Measurements from ENCODE around the gene MYL6B.

The MYL6B gene

GRCh38 chr12:56165369-56165768 is 13.0 kb downstream of the MYL6B start:
- Histone ChIP-seq H3K36me3 (ENCODE audit: insufficient read depth, low read length) (peaks cover 86% of the 10 kb centered on the region; the same call in 1 of the 2 replicates), H3F3A (ENCODE audit: low read depth) (no peaks in the 10 kb centered on the region)
- TF ChIP-seq EZH2phosphoT487 (IDR thresholded peaks at IDR 0.05; ENCODE audit: borderline replicate concordance) (no peak), CTCF (conservative IDR thresholded peaks at IDR 0.05; ENCODE audit: low read length) (no peak)

GRCh38 chr12:56169229-56169759 is 16.9 kb downstream of the MYL6B start:
- H3K4me1 ChIP-seq (ENCODE audit: insufficient read depth, low read length, poor library complexity, severe bottlenecking): no peaks in the 10 kb centered on the region

More at GRCh38 chr12:56165369-56165768, 13.0 kb downstream of the MYL6B start:
- Histone ChIP-seq H3K27me3 (ENCODE audit: insufficient read depth, low read length, poor library complexity, severe bottlenecking) (no peaks in the 10 kb centered on the region), H3K4me1 (ENCODE audit: insufficient read depth, low read length, poor library complexity, severe bottlenecking) (peaks cover 9% of the 10 kb centered on the region), H3K4me2 (ENCODE audit: low read depth, low read length, poor library complexity, severe bottlenecking) (no peak overlapping the region), H3K4me3 (ENCODE audit: low read length, poor library complexity, severe bottlenecking) (no peak overlapping the region), H3K9ac (ENCODE audit: low read depth, low read length, poor library complexity, severe bottlenecking) (no peak overlapping the region), H2AFZ (ENCODE audit: low read length) (no peak overlapping the region), H3K79me2 (ENCODE audit: insufficient read depth, low read length) (peaks cover 18% of the 10 kb centered on the region; the same call in 1 of the 2 replicates), H4K20me1 (ENCODE audit: insufficient read depth, low read length, poor library complexity, severe bottlenecking) (peaks cover 24% of the 10 kb centered on the region), H3K9me2 (replicated peaks; ENCODE audit: low read depth, low read length) (no peaks in the 10 kb centered on the region), H3K9me3 (ENCODE audit: insufficient read depth, low read depth, low read length) (no peaks in the 10 kb centered on the region)

GRCh38 chr12:56172839-56173238 is 20.5 kb downstream of the MYL6B start:
- Histone ChIP-seq H3K9me3 (ENCODE audit: insufficient read depth, low read depth, low read length) (no peaks in the 10 kb centered on the region), H3K9ac (ENCODE audit: low read depth, low read length, poor library complexity, severe bottlenecking) (no peak overlapping the region)

More at GRCh38 chr12:56169229-56169759, 16.9 kb downstream of the MYL6B start:
- no peak overlapping the region for H3K9ac ChIP-seq (ENCODE audit: low read depth, low read length, poor library complexity, severe bottlenecking)
- TF ChIP-seq CTCF (conservative IDR thresholded peaks at IDR 0.05; ENCODE audit: low read length): no peak
- no peak for TF ChIP-seq EZH2phosphoT487 (IDR thresholded peaks at IDR 0.05; ENCODE audit: borderline replicate concordance)
- H3K4me3 ChIP-seq (ENCODE audit: low read length, poor library complexity, severe bottlenecking): no peak overlapping the region
- H3F3A ChIP-seq (ENCODE audit: low read depth): no peaks in the 10 kb centered on the region
- no peaks in the 10 kb centered on the region for H3K79me2 ChIP-seq (ENCODE audit: insufficient read depth, low read length)
- H3K36me3 ChIP-seq (ENCODE audit: insufficient read depth, low read length): peaks cover 83% of the 10 kb centered on the region; the same call in 1 of the 2 replicates
- no peaks in the 10 kb centered on the region for H3K9me3 ChIP-seq (ENCODE audit: insufficient read depth, low read depth, low read length)
- no peak overlapping the region for H3K4me2 ChIP-seq (ENCODE audit: low read depth, low read length, poor library complexity, severe bottlenecking)
- H3K9me2 ChIP-seq (replicated peaks; ENCODE audit: low read depth, low read length): no peaks in the 10 kb centered on the region
- no peak overlapping the region for H2AFZ ChIP-seq (ENCODE audit: low read length)
- H3K27me3 ChIP-seq (ENCODE audit: insufficient read depth, low read length, poor library complexity, severe bottlenecking): no peaks in the 10 kb centered on the region
- H4K20me1 ChIP-seq (ENCODE audit: insufficient read depth, low read length, poor library complexity, severe bottlenecking): no peaks in the 10 kb centered on the region

More at GRCh38 chr12:56172839-56173238, 20.5 kb downstream of the MYL6B start:
- Histone ChIP-seq H3F3A (ENCODE audit: low read depth) (no peaks in the 10 kb centered on the region), H3K9me2 (replicated peaks; ENCODE audit: low read depth, low read length) (no peaks in the 10 kb centered on the region), H3K79me2 (ENCODE audit: insufficient read depth, low read length) (no peaks in the 10 kb centered on the region), H2AFZ (ENCODE audit: low read length) (no peak overlapping the region), H3K36me3 (ENCODE audit: insufficient read depth, low read length) (peaks cover 79% of the 10 kb centered on the region; the same call in 1 of the 2 replicates), H4K20me1 (ENCODE audit: insufficient read depth, low read length, poor library complexity, severe bottlenecking) (no peaks in the 10 kb centered on the region), H3K4me2 (ENCODE audit: low read depth, low read length, poor library complexity, severe bottlenecking) (no peak overlapping the region), H3K4me3 (ENCODE audit: low read length, poor library complexity, severe bottlenecking) (no peak overlapping the region), H3K27me3 (ENCODE audit: insufficient read depth, low read length, poor library complexity, severe bottlenecking) (no peaks in the 10 kb centered on the region), H3K4me1 (ENCODE audit: insufficient read depth, low read length, poor library complexity, severe bottlenecking) (no peaks in the 10 kb centered on the region)
- no peak for TF ChIP-seq CTCF (conservative IDR thresholded peaks at IDR 0.05; ENCODE audit: low read length)
- TF ChIP-seq EZH2phosphoT487 (IDR thresholded peaks at IDR 0.05; ENCODE audit: borderline replicate concordance): no peak
